GM19372 (cell line): ENCODE data around the gene FGD1.
"Not testable (repeated sequence)": the region's sequence is repeated elsewhere in the genome, so short reads cannot be mapped to it uniquely, and the experiment has no call there.

Experiments used
- ATAC-seq: cut with Tn5 transposase; IDR thresholded peaks from one replicate; pipeline ENCODE4 v1.9.1; 2021; ENCODE audit warnings: mild to moderate bottlenecking, low read depth, moderate library complexity; ENCODE audit not compliant: unreplicated experiment

FGD1 gene

GRCh38 chrX:54495814-54496516, at the start of gene FGD1:
TSS of gene FGD1 (minus strand) at chrX:54496234. CDS start at chrX:54495432, 802 bp downstream.
- ATAC-seq: no peak

GRCh38 chrX:54542239-54542638, 46.2 kb upstream of the FGD1 start:
- ATAC-seq: not testable (repeated sequence)

- ATAC-seq: no peak
These were observed 44.3 kb upstream of the FGD1 start for GRCh38 chrX:54540289-54540688.

- ATAC-seq: no peak
These were observed 38.2 kb upstream of the FGD1 start for GRCh38 chrX:54534271-54534670.

- peak; percentile 31 for ATAC-seq
These were observed 34.4 kb upstream of the FGD1 start for GRCh38 chrX:54530357-54530900.

- peak; percentile 77 for ATAC-seq
These were observed 33.7 kb upstream of the FGD1 start, which contains the start of gene GNL3L for GRCh38 chrX:54529552-54530356. TSS of gene GNL3L (plus strand) at chrX:54530219. CDS start at chrX:54532567, 2,348 bp downstream.

- ATAC-seq: no peak
These were observed 33.1 kb upstream of the FGD1 start for GRCh38 chrX:54529151-54529550.

GRCh38 chrX:54509400-54509799, 13.4 kb upstream of the FGD1 start:
- no peak for ATAC-seq

GRCh38 chrX:54496936-54497335, 902 bp upstream of the FGD1 start:
- ATAC-seq: no peak

GRCh38 chrX:54496517-54496852, 451 bp upstream of the FGD1 start:
- no peak for ATAC-seq

- no peak for ATAC-seq
These were observed 833 bp downstream of the FGD1 start for GRCh38 chrX:54494989-54495813.

- no peak for ATAC-seq
These were observed 1.7 kb downstream of the FGD1 start for GRCh38 chrX:54494166-54494988.

- no peak for ATAC-seq
These were observed 3.7 kb downstream of the FGD1 start for GRCh38 chrX:54492340-54492739.

- ATAC-seq: not testable (repeated sequence)
These were observed 6.2 kb downstream of the FGD1 start for GRCh38 chrX:54489819-54490218.

- no peak for ATAC-seq
These were observed 11.4 kb downstream of the FGD1 start for GRCh38 chrX:54484666-54485065.

- ATAC-seq: no peak
These were observed 12.1 kb downstream of the FGD1 start for GRCh38 chrX:54483946-54484345.

- no peak for ATAC-seq
These were observed 13.0 kb downstream of the FGD1 start for GRCh38 chrX:54482839-54483593.

GRCh38 chrX:54479136-54480111, 16.6 kb downstream of the FGD1 start:
- ATAC-seq: no peak
